Keratinocyte (primary cell): Measurements from ENCODE around the gene DDIT3. TPM values are rescaled to one million over a fixed set of nuclear protein-coding genes. Genes with fewer than 3 reads are reported as not detected.
"Not testable (repeated sequence)": the region's sequence is repeated elsewhere in the genome, so short reads cannot be mapped to it uniquely, and the experiment has no call there.

Source experiments
- DNase-seq: peaks from one replicate; pipeline ENCODE4 v3.0.0-alpha.2; 2011; ENCODE audit warnings: low read depth, missing footprints, low spot score
- FAIRE-seq: peaks from 2 replicates; lab custom pipeline; 2011; peaks lifted over from hg19 to GRCh38; lab: Jason Lieb, UNC
- H2AFZ ChIP-seq: 2 replicates; pipeline ENCODE4 v1.6.0; 2012; ENCODE audit warnings: low read length, control low read depth, inconsistent platforms; ENCODE audit not compliant: control insufficient read depth
- H3K27ac ChIP-seq: 2 replicates; pipeline ENCODE4 v1.5.1; 2011; ENCODE audit warnings: low read length; ENCODE audit not compliant: control insufficient read depth, insufficient read depth
- H3K27me3 ChIP-seq: 3 replicates; pipeline ENCODE4 v1.6.0; 2011; ENCODE audit warnings: low read length; ENCODE audit not compliant: control insufficient read depth, insufficient read depth; ENCODE audit errors: extremely low read depth
- H3K36me3 ChIP-seq, 2 experiments: 2 replicates in 1 of 2; 3 replicates in 1 of 2; pipeline ENCODE4 v1.5.1; 2011; ENCODE audit warnings: low read length in 2 of 2, mild to moderate bottlenecking in 1 of 2; ENCODE audit not compliant: control insufficient read depth in 2 of 2, insufficient read depth in 2 of 2; ENCODE audit errors: extremely low read depth in 1 of 2
- H3K4me1 ChIP-seq: 3 replicates; pipeline ENCODE4 v1.5.1; 2011; ENCODE audit warnings: low read length; ENCODE audit not compliant: control insufficient read depth, insufficient read depth; ENCODE audit errors: extremely low read depth
- H3K4me2 ChIP-seq: 3 replicates; pipeline ENCODE4 v1.6.0; 2011; ENCODE audit warnings: low read depth, low read length; ENCODE audit not compliant: control insufficient read depth, insufficient read depth; ENCODE audit errors: extremely low read depth
- H3K4me3 ChIP-seq, 3 experiments: fragments of 200-600 bp in 1 of 3; sonication (generic) in 1 of 3; 2 replicates in 2 of 3; 3 replicates in 1 of 3; pipeline ENCODE4 v1.5.1; 2011 to 2016; ENCODE audit warnings: low read length in 3 of 3, mild to moderate bottlenecking in 3 of 3, control low read depth in 2 of 3, inconsistent platforms in 1 of 3, low read depth in 1 of 3, mixed read lengths in 1 of 3, mixed run types in 1 of 3, moderate library complexity in 1 of 3; ENCODE audit not compliant: control insufficient read depth in 2 of 3, insufficient read depth in 2 of 3; ENCODE audit errors: extremely low read depth in 1 of 3
- H3K79me2 ChIP-seq: 2 replicates; pipeline ENCODE4 v1.6.0; 2012; ENCODE audit warnings: low read length; ENCODE audit not compliant: control insufficient read depth, insufficient read depth
- H3K9ac ChIP-seq: 3 replicates; pipeline ENCODE4 v1.6.0; 2011; ENCODE audit warnings: low read length; ENCODE audit not compliant: control insufficient read depth, insufficient read depth; ENCODE audit errors: extremely low read depth
- H3K9me1 ChIP-seq: 3 replicates; pipeline ENCODE4 v1.6.0; 2011; ENCODE audit warnings: low read length; ENCODE audit not compliant: control insufficient read depth, insufficient read depth; ENCODE audit errors: extremely low read depth
- H3K9me3 ChIP-seq: 2 replicates; pipeline ENCODE4 v1.5.1; 2012; ENCODE audit warnings: low read depth, low read length; ENCODE audit not compliant: control insufficient read depth
- H4K20me1 ChIP-seq: 3 replicates; pipeline ENCODE4 v1.6.0; 2011; ENCODE audit warnings: low read length; ENCODE audit not compliant: control insufficient read depth, insufficient read depth; ENCODE audit errors: extremely low read depth
- CTCF ChIP-seq, 3 experiments: IDR thresholded peaks in 1 of 3; conservative IDR thresholded peaks in 1 of 3; optimal IDR thresholded peaks in 1 of 3; 2 replicates in 2 of 3; 3 replicates in 1 of 3; pipeline versions ENCODE3 to v1.5.1; 2011; ENCODE audit warnings: low read length in 3 of 3, mild to moderate bottlenecking in 3 of 3, moderate library complexity in 2 of 3, control low read depth in 1 of 3, inconsistent platforms in 1 of 3; ENCODE audit not compliant: insufficient read depth in 2 of 3; ENCODE audit errors: extremely low read depth in 1 of 3
- EZH2 ChIP-seq: IDR thresholded peaks from one replicate; pipeline ENCODE4 v1.6.1; 2012; ENCODE audit warnings: inconsistent platforms, mild to moderate bottlenecking, low read length, moderate library complexity
- dilution Hi-C: fragments of 300-500 bp; cut with MboI; formaldehyde crosslinking; loops from one replicate; pipeline ENCODE4 v1.7.0; 2020; ENCODE audit warnings: low sequenced_read_pairs; ENCODE audit not compliant: extremely low pct_ligation_motif_present
- polyA plus RNA-seq, 5 experiments: library from polyadenylated mRNA; depleted of rRNA in 3 of 5; stranded (reverse) in 3 of 5; stranded (forward) in 1 of 5; unstranded in 1 of 5; fragments of >200 nt; gene quantifications; 1 replicate in 1 of 5; 2 replicates in 3 of 5; 3 replicates in 1 of 5; pipeline versions ENCODE4 v1.2.1 to v1.2.3, GENCODE V29; 2011 to 2012; ENCODE audit warnings: missing spikeins in 2 of 5, low read depth in 1 of 5, low replicate concordance in 1 of 5

DDIT3 gene
- polyA plus RNA-seq, 1 donor (not counting 4 experiments of a cell fraction or from before 2014, with no cell fraction given), result 25.6 TPM

- Histone ChIP-seq H3K4me3 (peak overlapping the region; percentile 89 to 99 (median 90)), H3K9me1 (no peaks in the 10 kb centered on the region), H4K20me1 (peaks cover 20% of the 10 kb centered on the region), H2AFZ (no peak overlapping the region), H3K9ac (peak overlapping the region; percentile 100), H3K27me3 (no peaks in the 10 kb centered on the region), H3K36me3 (peaks cover 32 to 55% of the 10 kb centered on the region in 2 experiments), H3K4me2 (peak overlapping the region; percentile 97), H3K79me2 (peaks cover 33% of the 10 kb centered on the region), H3K4me1 (peaks cover 28% of the 10 kb centered on the region), H3K27ac (peak overlapping the region; percentile 99), H3K9me3 (no peaks in the 10 kb centered on the region)
- dilution Hi-C loops, result no loop called here
- DNase-seq (no peak), FAIRE-seq (no peak)
- TF ChIP-seq CTCF (optimal IDR thresholded peaks at IDR 0.05 in 1 of 3, IDR thresholded peaks at IDR 0.05 in 1 of 3, conservative IDR thresholded peaks at IDR 0.05 in 1 of 3; ENCODE audit: extremely low read depth in 1 of 3, insufficient read depth in 2 of 3, low read length in 3 of 3) (no peak), EZH2 (no peak)
Observed at GRCh38 chr12:57518920-57519795, 1.2 kb downstream of the DDIT3 start.

- Histone ChIP-seq H4K20me1 (peaks cover 19% of the 10 kb centered on the region), H3K4me3 (peak overlapping the region in 2 of 3 experiments; percentile 89 to 99), H3K9ac (peak overlapping the region; percentile 24), H3K4me1 (peaks cover 23% of the 10 kb centered on the region), H3K79me2 (peaks cover 24% of the 10 kb centered on the region), H3K9me1 (no peaks in the 10 kb centered on the region), H2AFZ (no peak overlapping the region), H3K9me3 (no peaks in the 10 kb centered on the region), H3K4me2 (peak overlapping the region; percentile 97), H3K27ac (peak overlapping the region; percentile 99), H3K27me3 (no peaks in the 10 kb centered on the region), H3K36me3 (peaks cover 32 to 51% of the 10 kb centered on the region in 2 experiments)
- DNase-seq, result no peak
- no peak for FAIRE-seq
- dilution Hi-C loops, result no loop called here
- no peak for TF ChIP-seq EZH2
- no peak for TF ChIP-seq CTCF (optimal IDR thresholded peaks at IDR 0.05 in 1 of 3, IDR thresholded peaks at IDR 0.05 in 1 of 3, conservative IDR thresholded peaks at IDR 0.05 in 1 of 3; ENCODE audit: extremely low read depth in 1 of 3, insufficient read depth in 2 of 3, low read length in 3 of 3)
Observed at GRCh38 chr12:57518176-57518919, 2.0 kb downstream of the DDIT3 start.

GRCh38 chr12:57517718-57518117 is 2.6 kb downstream of the DDIT3 start:
- DNase-seq, H3K27me3 ChIP-seq, H3K9ac ChIP-seq, H3K9me1 ChIP-seq, FAIRE-seq, H2AFZ ChIP-seq, H3K9me3 ChIP-seq, dilution Hi-C loops: not testable (repeated sequence)
- Histone ChIP-seq H4K20me1 (peaks cover 19% of the 10 kb centered on the region), H3K36me3 (peaks cover 38 to 55% of the 10 kb centered on the region in 2 experiments), H3K4me1 (peaks cover 23% of the 10 kb centered on the region), H3K4me2 (peak overlapping the region; percentile 97), H3K27ac (peak overlapping the region; percentile 11), H3K4me3 (peak overlapping the region in 1 of 3 experiments; percentile 99), H3K79me2 (peaks cover 21% of the 10 kb centered on the region)
